K562 (cell line): ENCODE measurements around the gene LZTS3. TPM values are rescaled to one million over a fixed set of nuclear protein-coding genes. Genes with fewer than 3 reads are reported as not detected.

Experiments used
- ATAC-seq: fragments of 200-7000 bp; cut with Tn5 transposase; 3 replicates; pipeline ENCODE4 v1.9.1; 2020; ENCODE audit warnings: moderate library complexity
- BruUV-seq: library from RNA; stranded (reverse); fragments of 400-500 nt; replicated peaks from 2 replicates; lab custom pipeline; 2021; lab: Mats Ljungman, UMichigan
- CTCF ChIA-PET: fragments of 300-600 bp; formaldehyde crosslinking; extraction: SDS; loops from one replicate; lab custom pipeline; 2021; ENCODE audit warnings: low intra/inter-chr PET ratio; lab: Yijun Ruan, JAX
- POLR2A ChIA-PET: fragments of 300-600, 350-650 bp; sonication (Branson Sonifier 250); formaldehyde crosslinking; extraction: SDS; loops from one replicate; lab custom pipeline; 2021; ENCODE audit warnings: antibody characterized with exemption, inconsistent platforms; lab: Yijun Ruan, JAX
- DNase-seq, 4 experiments: peaks; one replicate each; pipeline versions ENCODE4 v3.0.0 to v3.0.0-alpha.2; 2011 to 2018; ENCODE audit warnings: low spot score in 3 of 4, mixed read lengths in 3 of 4; ENCODE audit errors: extremely low read depth in 1 of 4
- FAIRE-seq: peaks from 2 replicates; lab custom pipeline; 2011; peaks lifted over from hg19 to GRCh38; lab: Jason Lieb, UNC
- H2AFZ ChIP-seq: 2 replicates; pipeline ENCODE4 v1.6.0; 2011; ENCODE audit warnings: low read depth, low read length, control low read depth, inconsistent platforms
- H3K27ac ChIP-seq: fragments of 200-600 bp; 3 replicates; pipeline ENCODE4 v1.8.0; 2011; ENCODE audit warnings: low read depth, mild to moderate bottlenecking, control low read depth, inconsistent platforms, low read length, moderate library complexity, mixed read lengths; ENCODE audit errors: extremely low read depth
- H3K27me3 ChIP-seq, 2 experiments: fragments of 300-600 bp in 1 of 2; 2 replicates in 1 of 2; 3 replicates in 1 of 2; pipeline versions ENCODE4 v1.6.0 to v1.8.0; 2011; ENCODE audit warnings: inconsistent platforms in 2 of 2, low read length in 2 of 2, mild to moderate bottlenecking in 1 of 2, mixed read lengths in 1 of 2, moderate library complexity in 1 of 2; ENCODE audit not compliant: control insufficient read depth in 2 of 2, insufficient read depth in 2 of 2
- H3K36me3 ChIP-seq: fragments of 300-600 bp; 3 replicates; pipeline ENCODE4 v1.8.0; 2011; ENCODE audit warnings: mild to moderate bottlenecking, low read length, inconsistent platforms; ENCODE audit not compliant: control insufficient read depth, insufficient read depth
- H3K4me1 ChIP-seq, 2 experiments: fragments of 200-600 bp in 1 of 2; replicated peaks in 1 of 2; 2 replicates in 1 of 2; 3 replicates in 1 of 2; pipeline versions ENCODE4 v1.5.1 to v1.8.0; 2011; ENCODE audit warnings: inconsistent platforms in 2 of 2, low read length in 2 of 2, mild to moderate bottlenecking in 1 of 2, mixed read lengths in 1 of 2, moderate library complexity in 1 of 2; ENCODE audit not compliant: control insufficient read depth in 2 of 2, insufficient read depth in 2 of 2
- H3K4me2 ChIP-seq: 2 replicates; pipeline ENCODE4 v1.6.1; 2011; ENCODE audit warnings: low read length, control low read depth, inconsistent platforms, mixed read lengths; ENCODE audit not compliant: insufficient read depth
- H3K4me3 ChIP-seq: fragments of 200-600 bp; sonication (generic), shearing (Covaris generic); 2 replicates; pipeline ENCODE4 v1.5.1; 2016; ENCODE audit warnings: control low read depth, inconsistent platforms
- H3K79me2 ChIP-seq: fragments of 200-600 bp; 3 replicates; pipeline ENCODE4 v1.8.0; 2011; ENCODE audit warnings: low read length, inconsistent platforms; ENCODE audit not compliant: control insufficient read depth, insufficient read depth
- H3K9ac ChIP-seq, 2 experiments: 2 replicates each; pipeline versions ENCODE4 v1.6.0 to v1.6.1; 2011; ENCODE audit warnings: low read depth in 2 of 2, low read length in 2 of 2, control low read depth in 1 of 2, inconsistent platforms in 1 of 2, mild to moderate bottlenecking in 1 of 2, mixed read lengths in 1 of 2; ENCODE audit not compliant: insufficient read depth in 1 of 2
- H3K9me1 ChIP-seq: one replicate; pipeline ENCODE4 v1.6.0; 2011; ENCODE audit warnings: inconsistent platforms, mild to moderate bottlenecking, low read length, moderate library complexity; ENCODE audit not compliant: control insufficient read depth, insufficient read depth
- H3K9me3 ChIP-seq: replicated peaks from 2 replicates; pipeline ENCODE4 v1.5.1; 2011; ENCODE audit warnings: low read depth, low read length, inconsistent platforms; ENCODE audit not compliant: control insufficient read depth, insufficient read depth
- H4K20me1 ChIP-seq: replicated peaks from 2 replicates; pipeline ENCODE4 v1.6.1; 2011; ENCODE audit warnings: low read length, inconsistent platforms, mixed read lengths; ENCODE audit not compliant: control insufficient read depth, insufficient read depth
- CCNT2 ChIP-seq: IDR thresholded peaks from 2 replicates; pipeline ENCODE4 v1.6.1; 2011; ENCODE audit warnings: borderline replicate concordance, low read depth, mild to moderate bottlenecking, moderate library complexity, mixed read lengths, low read length; ENCODE audit not compliant: insufficient read length; ENCODE audit errors: extremely low read depth
- CTCF ChIP-seq, 3 experiments: IDR thresholded peaks in 2 of 3; conservative IDR thresholded peaks in 1 of 3; 2 replicates each; pipeline ENCODE4 v1.5.1; 2011 to 2012; ENCODE audit warnings: low read length in 3 of 3, mild to moderate bottlenecking in 3 of 3, control low read depth in 2 of 3, improper control_type of control experiment in 1 of 3, inconsistent platforms in 1 of 3, low read depth in 1 of 3, mixed read lengths in 1 of 3, moderate library complexity in 1 of 3; ENCODE audit not compliant: insufficient read depth in 2 of 3
- POLR3G ChIP-seq: IDR thresholded peaks from 2 replicates; pipeline ENCODE4 v1.6.1; 2011; ENCODE audit not compliant: insufficient read length, insufficient replicate concordance; ENCODE audit errors: extremely low read depth
- PRDM10 ChIP-seq: fragments of 450-650 bp; IDR thresholded peaks from 2 replicates; pipeline ENCODE4 v1.6.1; 2018; ENCODE audit not compliant: partially characterized antibody
- RAD51 ChIP-seq: fragments of 450-650 bp; IDR thresholded peaks from 2 replicates; pipeline ENCODE4 v1.7.1; 2016; ENCODE audit warnings: low read depth, mild to moderate bottlenecking, borderline replicate concordance
- RFX1 ChIP-seq: fragments of 450-650 bp; IDR thresholded peaks from 2 replicates; pipeline ENCODE4 v1.6.1; 2016; ENCODE audit warnings: mild to moderate bottlenecking, moderate library complexity
- ZNF24 ChIP-seq: fragments of 450-650 bp; IDR thresholded peaks from 2 replicates; pipeline ENCODE4 v1.6.1; 2016
- ZNF76 ChIP-seq: fragments of 250-450 bp; sonication (Bioruptor Pico); IDR thresholded peaks from 2 replicates; pipeline ENCODE4 v1.4.0; 2020; ENCODE audit warnings: mild to moderate bottlenecking, moderate library complexity, borderline replicate concordance
- WGBS: fragments of 100-300 bp; shearing (Covaris generic); methylation state at CpG from one replicate; pipeline ENCODE4 v1.1.6; 2016; ENCODE audit warnings: low coverage, mixed read lengths; ENCODE audit not compliant: insufficient coverage; ENCODE audit errors: missing lambda C conversion rate; 5-methylcytosine and 5-hydroxymethylcytosine counted together
- in situ Hi-C: fragments of 300-500 bp; cut with MboI; formaldehyde crosslinking; loops from 4 replicates; pipeline ENCODE4 v1.15.0; 2018; ENCODE audit warnings: inconsistent platforms, mixed read lengths
- intact Hi-C: fragments of 100-400 bp; cut with micrococcal nuclease; formaldehyde crosslinking; loops from 2 replicates; pipeline ENCODE4 v1.14.2; 2022
- polyA plus RNA-seq, 8 experiments: library from polyadenylated mRNA; depleted of rRNA in 4 of 8; stranded (reverse) in 5 of 8; unstranded in 3 of 8; fragments of >200 nt; fragmentation: Nextera tagmentation in 2 of 8; fragmentation: Illumina TruSeq in 1 of 8; extraction: Ambion mirVana in 2 of 8; extraction: Trizol in 1 of 8; gene quantifications; 2 replicates each; pipeline versions ENCODE4 v1.2.1 to v1.2.3, GENCODE V29; 2011 to 2014; ENCODE audit warnings: inconsistent platforms in 1 of 8, missing spikeins in 1 of 8
- total RNA-seq, 7 experiments: library from RNA; depleted of rRNA in 6 of 7; stranded (reverse); fragments of >200 nt in 6 of 7; fragmentation: Illumina TruSeq in 2 of 7; extraction: Trizol in 2 of 7; gene quantifications; 2 replicates each; pipeline versions ENCODE4 v1.2.1 to v1.2.3, GENCODE V29; 2011 to 2021; ENCODE audit warnings: low replicate concordance in 1 of 7
- TF ChIP-seq, protein P1 (sequence below): fragments of 150-350 bp; IDR thresholded peaks from 2 replicates; pipeline ENCODE4 v1.6.1; 2014; ENCODE audit warnings: low read depth, mild to moderate bottlenecking, low read length, borderline replicate concordance

Gene LZTS3
- total and polyA plus RNA-seq, 9 of the 15 experiments (the other 6 are each of a cell fraction or from before 2014, with no cell fraction given): 0.07 to 2.9 (median 2.0) TPM

DNA sequence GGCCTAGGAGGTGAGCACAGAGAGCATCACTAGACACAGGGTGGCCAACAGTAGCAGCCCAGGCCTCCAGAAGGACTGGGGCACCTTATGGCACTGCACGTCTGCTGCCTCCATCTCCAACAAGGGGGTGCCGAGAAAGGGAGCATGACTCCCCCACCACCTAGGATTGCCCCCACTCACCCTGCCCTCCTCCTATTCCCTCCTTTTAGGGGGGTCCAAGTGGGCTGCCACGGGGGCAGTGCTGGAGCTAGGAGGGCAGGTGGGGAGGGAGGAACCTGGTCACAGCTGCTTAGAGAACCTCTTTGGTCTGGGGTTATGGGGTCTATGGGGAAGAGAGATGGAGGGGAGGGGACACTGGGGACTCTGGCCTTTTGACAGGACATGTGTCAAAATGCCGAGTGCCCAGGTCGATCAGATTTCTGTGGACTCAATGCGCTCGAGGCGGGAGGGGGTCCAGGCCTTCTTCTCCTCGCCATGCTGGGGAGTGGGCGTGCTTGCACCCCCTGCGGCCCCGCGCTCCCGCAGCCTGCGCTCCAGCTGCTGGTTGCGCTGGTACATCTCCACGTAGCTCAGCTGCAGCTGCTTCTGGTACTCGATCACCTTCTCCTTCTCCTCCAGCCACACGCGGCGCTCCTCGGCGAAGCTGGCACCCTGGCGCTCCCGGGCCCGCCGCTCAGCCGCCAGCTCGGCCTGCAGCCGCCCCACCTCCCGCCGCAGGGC, 9.1 kb downstream of the LZTS3 start:
- WGBS: 75% methylated on average over 10 of the region's 32 CpGs
- Histone ChIP-seq H3K27me3 (no peaks in the 10 kb centered on the region), H3K4me3 (no peak overlapping the region), H3K9me1 (no peaks in the 10 kb centered on the region), H3K79me2 (peaks cover 7% of the 10 kb centered on the region), H4K20me1 (peaks cover 3% of the 10 kb centered on the region), H3K9me3 (no peaks in the 10 kb centered on the region), H3K27ac (no peak overlapping the region), H3K4me1 (peaks cover 0 to 46% of the 10 kb centered on the region in 2 experiments; a peak in 3 of 5 replicates), H3K4me2 (no peak overlapping the region), H3K36me3 (no peaks in the 10 kb centered on the region), H3K9ac (no peak overlapping the region), H2AFZ (no peak overlapping the region)
- BruUV-seq: no TSS peak
- ChIA-PET CTCF (no interaction called here), POLR2A (no interaction called here)
- in situ Hi-C loops (no loop called here), intact Hi-C loops (no loop called here)
- TF ChIP-seq ZNF76 (CRISPR knock-in tag) (no peak), RAD51 (no peak), ZNF24 (no peak), POLR3G (no peak), RFX1 (no peak), CCNT2 (no peak), PRDM10 (no peak), CTCF (IDR thresholded peaks at IDR 0.05 in 2 of 3, conservative IDR thresholded peaks at IDR 0.05 in 1 of 3; ENCODE audit: insufficient read depth in 2 of 3, low read depth in 1 of 3, low read length in 3 of 3) (no peak)
- TF ChIP-seq, protein P1, sequence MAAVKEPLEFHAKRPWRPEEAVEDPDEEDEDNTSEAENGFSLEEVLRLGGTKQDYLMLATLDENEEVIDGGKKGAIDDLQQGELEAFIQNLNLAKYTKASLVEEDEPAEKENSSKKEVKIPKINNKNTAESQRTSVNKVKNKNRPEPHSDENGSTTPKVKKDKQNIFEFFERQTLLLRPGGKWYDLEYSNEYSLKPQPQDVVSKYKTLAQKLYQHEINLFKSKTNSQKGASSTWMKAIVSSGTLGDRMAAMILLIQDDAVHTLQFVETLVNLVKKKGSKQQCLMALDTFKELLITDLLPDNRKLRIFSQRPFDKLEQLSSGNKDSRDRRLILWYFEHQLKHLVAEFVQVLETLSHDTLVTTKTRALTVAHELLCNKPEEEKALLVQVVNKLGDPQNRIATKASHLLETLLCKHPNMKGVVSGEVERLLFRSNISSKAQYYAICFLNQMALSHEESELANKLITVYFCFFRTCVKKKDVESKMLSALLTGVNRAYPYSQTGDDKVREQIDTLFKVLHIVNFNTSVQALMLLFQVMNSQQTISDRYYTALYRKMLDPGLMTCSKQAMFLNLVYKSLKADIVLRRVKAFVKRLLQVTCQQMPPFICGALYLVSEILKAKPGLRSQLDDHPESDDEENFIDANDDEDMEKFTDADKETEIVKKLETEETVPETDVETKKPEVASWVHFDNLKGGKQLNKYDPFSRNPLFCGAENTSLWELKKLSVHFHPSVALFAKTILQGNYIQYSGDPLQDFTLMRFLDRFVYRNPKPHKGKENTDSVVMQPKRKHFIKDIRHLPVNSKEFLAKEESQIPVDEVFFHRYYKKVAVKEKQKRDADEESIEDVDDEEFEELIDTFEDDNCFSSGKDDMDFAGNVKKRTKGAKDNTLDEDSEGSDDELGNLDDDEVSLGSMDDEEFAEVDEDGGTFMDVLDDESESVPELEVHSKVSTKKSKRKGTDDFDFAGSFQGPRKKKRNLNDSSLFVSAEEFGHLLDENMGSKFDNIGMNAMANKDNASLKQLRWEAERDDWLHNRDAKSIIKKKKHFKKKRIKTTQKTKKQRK: no peak
- FAIRE-seq (no peak), DNase-seq (no peak), ATAC-seq (no peak)
